Loucy (cell line): ENCODE data around the gene SYT9.

Experiments
- H2AFZ ChIP-seq: fragments of 200-600 bp; sonication (generic); 2 replicates; pipeline ENCODE4 v1.6.0; 2016; ENCODE audit warnings: antibody characterized with exemption, mild to moderate bottlenecking, low read length, moderate library complexity
- H3F3A ChIP-seq: fragments of 200-600 bp; 2 replicates; pipeline ENCODE4 v1.6.0; 2016; ENCODE audit warnings: antibody characterized with exemption, low read depth, mild to moderate bottlenecking
- H3K27me3 ChIP-seq: fragments of 200-600 bp; sonication (generic); 2 replicates; pipeline ENCODE4 v1.6.1; 2014; ENCODE audit warnings: low read length, mild to moderate bottlenecking; ENCODE audit not compliant: insufficient read depth, poor library complexity, severe bottlenecking
- H3K36me3 ChIP-seq: fragments of 200-600 bp; sonication (generic); 2 replicates; pipeline ENCODE4 v1.6.1; 2016; ENCODE audit warnings: low read length; ENCODE audit not compliant: insufficient read depth
- H3K4me1 ChIP-seq: fragments of 200-600 bp; sonication (generic); 2 replicates; pipeline ENCODE4 v1.5.1; 2014; ENCODE audit warnings: low read length, mild to moderate bottlenecking; ENCODE audit not compliant: insufficient read depth, poor library complexity, severe bottlenecking
- H3K4me2 ChIP-seq: fragments of 200-600 bp; sonication (generic); 2 replicates; pipeline ENCODE4 v1.6.0; 2014; ENCODE audit warnings: antibody characterized with exemption, low read length, low read depth, mild to moderate bottlenecking; ENCODE audit not compliant: poor library complexity, severe bottlenecking
- H3K4me3 ChIP-seq: fragments of 200-600 bp; sonication (generic); 2 replicates; pipeline ENCODE4 v1.5.1; 2014; ENCODE audit warnings: low read length, mild to moderate bottlenecking, mixed read lengths; ENCODE audit not compliant: poor library complexity, severe bottlenecking
- H3K79me2 ChIP-seq: fragments of 200-600 bp; sonication (generic); 2 replicates; pipeline ENCODE4 v1.6.1; 2014; ENCODE audit warnings: low read length; ENCODE audit not compliant: insufficient read depth
- H3K9ac ChIP-seq: fragments of 200-600 bp; sonication (generic); 2 replicates; pipeline ENCODE4 v1.6.0; 2014; ENCODE audit warnings: mild to moderate bottlenecking, low read depth, low read length, moderate library complexity; ENCODE audit not compliant: poor library complexity, severe bottlenecking
- H3K9me2 ChIP-seq: fragments of 200-600 bp; sonication (generic); replicated peaks from 2 replicates; pipeline ENCODE4 v1.6.1; 2016; ENCODE audit warnings: low read depth, low read length, mixed read lengths
- H3K9me3 ChIP-seq: fragments of 200-600 bp; sonication (generic); 2 replicates; pipeline ENCODE4 v1.6.1; 2014; ENCODE audit warnings: mild to moderate bottlenecking, antibody characterized with exemption, low read length, low read depth; ENCODE audit not compliant: insufficient read depth
- H4K20me1 ChIP-seq: fragments of 200-600 bp; sonication (generic); 2 replicates; pipeline ENCODE4 v1.6.0; 2014; ENCODE audit warnings: antibody characterized with exemption, low read length, mild to moderate bottlenecking; ENCODE audit not compliant: insufficient read depth, poor library complexity, severe bottlenecking
- EZH2phosphoT487 ChIP-seq: fragments of 200-600 bp; IDR thresholded peaks from 2 replicates; pipeline ENCODE4 v1.6.1; 2018; ENCODE audit warnings: antibody characterized with exemption, mild to moderate bottlenecking, moderate library complexity, borderline replicate concordance
- TF ChIP-seq, protein P1 (sequence below): fragments of 200-600 bp; sonication (generic); conservative IDR thresholded peaks from 2 replicates; pipeline ENCODE4 v1.5.1; 2014; ENCODE audit warnings: mild to moderate bottlenecking, antibody characterized with exemption, low read length

The SYT9 gene

DNA sequence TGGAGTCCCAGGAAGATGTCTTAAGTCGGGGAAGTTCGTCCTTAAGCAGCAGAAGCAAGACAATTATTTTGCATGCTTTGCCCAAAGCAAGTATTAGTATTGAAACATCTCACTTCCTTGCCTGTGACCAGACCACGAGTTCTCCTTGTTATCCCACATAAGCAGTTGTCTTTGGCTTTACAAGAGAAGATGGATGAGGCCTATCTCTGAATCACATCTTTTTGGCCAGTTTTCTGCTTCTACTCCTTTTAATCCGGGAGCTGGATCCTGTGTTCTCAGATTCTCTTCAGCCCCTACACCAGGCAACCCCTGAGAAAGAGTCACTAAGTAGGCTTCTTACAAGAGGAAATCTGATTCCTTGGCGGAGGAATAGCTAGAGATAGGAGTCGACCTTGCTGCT, 2.1 kb downstream of the SYT9 start:
- Histone ChIP-seq H3K4me1 (no peaks in the 10 kb centered on the region), H3K9me2 (no peaks in the 10 kb centered on the region), H3K79me2 (no peaks in the 10 kb centered on the region), H2AFZ (no peak overlapping the region), H3K9ac (no peak overlapping the region), H3K36me3 (no peaks in the 10 kb centered on the region), H3K27me3 (no peaks in the 10 kb centered on the region), H4K20me1 (no peaks in the 10 kb centered on the region), H3K9me3 (no peaks in the 10 kb centered on the region), H3K4me2 (no peak overlapping the region), H3F3A (no peaks in the 10 kb centered on the region), H3K4me3 (no peak overlapping the region)
- TF ChIP-seq EZH2phosphoT487 = no peak
- TF ChIP-seq, protein P1, sequence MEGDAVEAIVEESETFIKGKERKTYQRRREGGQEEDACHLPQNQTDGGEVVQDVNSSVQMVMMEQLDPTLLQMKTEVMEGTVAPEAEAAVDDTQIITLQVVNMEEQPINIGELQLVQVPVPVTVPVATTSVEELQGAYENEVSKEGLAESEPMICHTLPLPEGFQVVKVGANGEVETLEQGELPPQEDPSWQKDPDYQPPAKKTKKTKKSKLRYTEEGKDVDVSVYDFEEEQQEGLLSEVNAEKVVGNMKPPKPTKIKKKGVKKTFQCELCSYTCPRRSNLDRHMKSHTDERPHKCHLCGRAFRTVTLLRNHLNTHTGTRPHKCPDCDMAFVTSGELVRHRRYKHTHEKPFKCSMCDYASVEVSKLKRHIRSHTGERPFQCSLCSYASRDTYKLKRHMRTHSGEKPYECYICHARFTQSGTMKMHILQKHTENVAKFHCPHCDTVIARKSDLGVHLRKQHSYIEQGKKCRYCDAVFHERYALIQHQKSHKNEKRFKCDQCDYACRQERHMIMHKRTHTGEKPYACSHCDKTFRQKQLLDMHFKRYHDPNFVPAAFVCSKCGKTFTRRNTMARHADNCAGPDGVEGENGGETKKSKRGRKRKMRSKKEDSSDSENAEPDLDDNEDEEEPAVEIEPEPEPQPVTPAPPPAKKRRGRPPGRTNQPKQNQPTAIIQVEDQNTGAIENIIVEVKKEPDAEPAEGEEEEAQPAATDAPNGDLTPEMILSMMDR = no peak

DNA sequence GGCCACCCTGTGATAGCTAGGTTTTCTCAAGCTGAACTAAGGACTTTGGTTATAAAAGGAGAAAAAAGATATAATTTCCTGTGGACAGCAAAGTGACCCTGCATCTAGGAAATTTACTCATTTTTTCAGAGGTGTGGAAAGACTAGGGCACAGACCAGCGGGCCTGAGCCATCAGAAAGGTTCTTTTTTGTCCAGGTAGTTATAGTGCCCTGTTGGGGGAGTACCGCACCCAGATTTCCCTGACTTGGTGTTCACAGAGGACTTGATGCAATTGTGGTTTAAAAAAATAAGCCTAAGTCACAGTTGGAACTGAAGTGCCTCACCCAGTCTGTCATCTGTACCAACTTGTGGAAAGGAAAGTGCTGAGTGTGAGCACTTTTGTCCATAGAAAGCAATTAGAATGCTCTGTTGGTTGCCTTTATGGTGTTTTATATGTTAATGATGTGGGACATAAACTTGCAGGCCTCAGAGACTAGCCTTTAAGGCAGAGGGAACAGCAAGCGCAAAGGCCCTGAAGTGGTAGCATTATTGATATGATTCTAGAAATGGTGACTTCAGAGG, 3.1 kb downstream of the SYT9 start:
- TF ChIP-seq EZH2phosphoT487 = no peak
- TF ChIP-seq, protein P1 = no peak
- Histone ChIP-seq H3K4me3 (no peak overlapping the region), H3K36me3 (no peaks in the 10 kb centered on the region), H3K27me3 (no peaks in the 10 kb centered on the region), H3F3A (no peaks in the 10 kb centered on the region), H4K20me1 (no peaks in the 10 kb centered on the region), H3K9ac (no peak overlapping the region), H3K4me1 (no peaks in the 10 kb centered on the region), H3K9me3 (no peaks in the 10 kb centered on the region), H3K9me2 (no peaks in the 10 kb centered on the region), H3K4me2 (no peak overlapping the region), H2AFZ (no peak overlapping the region), H3K79me2 (no peaks in the 10 kb centered on the region)

DNA sequence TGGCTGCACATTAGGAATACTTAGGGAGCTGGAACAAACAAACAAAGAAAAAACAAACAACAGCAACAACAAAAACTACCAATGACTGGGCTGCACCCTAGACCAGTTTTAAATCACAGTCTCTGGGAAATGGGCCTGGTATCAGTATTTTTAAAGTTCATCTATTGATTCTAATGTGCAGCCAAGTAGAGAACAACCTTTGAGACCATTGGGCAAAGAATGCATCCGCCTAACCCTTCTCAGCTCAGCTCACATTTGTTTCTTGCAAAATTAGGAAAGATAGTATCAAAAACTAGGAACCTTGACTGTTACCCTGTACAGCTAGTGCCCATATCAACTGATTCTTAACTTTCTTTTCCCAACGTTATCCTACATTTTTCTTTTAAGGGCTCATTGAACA, 5.2 kb downstream of the SYT9 start:
- H3K79me2 ChIP-seq = no peaks in the 10 kb centered on the region
- H3K9me3 ChIP-seq = no peaks in the 10 kb centered on the region
- no peaks in the 10 kb centered on the region for H4K20me1 ChIP-seq
- H2AFZ ChIP-seq = no peak overlapping the region
- no peak for TF ChIP-seq EZH2phosphoT487
- TF ChIP-seq, protein P1 = no peak
- H3K4me2 ChIP-seq = no peak overlapping the region
- no peaks in the 10 kb centered on the region for H3K4me1 ChIP-seq
- H3K9ac ChIP-seq = no peak overlapping the region
- no peaks in the 10 kb centered on the region for H3F3A ChIP-seq
- H3K9me2 ChIP-seq = no peaks in the 10 kb centered on the region
- H3K27me3 ChIP-seq = no peaks in the 10 kb centered on the region
- no peaks in the 10 kb centered on the region for H3K36me3 ChIP-seq
- no peak overlapping the region for H3K4me3 ChIP-seq
